Neural progenitor cell (in vitro differentiated cells): ENCODE data around the gene EZR. TPM values are rescaled to one million over a fixed set of nuclear protein-coding genes. Genes with fewer than 3 reads are reported as not detected.

Experiments
- DNase-seq: peaks from one replicate; pipeline ENCODE4 v3.0.0-alpha.2; 2016; ENCODE audit warnings: low spot score
- H2AFZ ChIP-seq: fragments of 200-600 bp; sonication (generic); replicated peaks from 2 replicates; pipeline ENCODE4 v1.6.1; 2016; ENCODE audit warnings: antibody characterized with exemption
- H3F3A ChIP-seq: fragments of 200-600 bp; sonication (generic); 2 replicates; pipeline ENCODE4 v1.6.1; 2016; ENCODE audit warnings: antibody characterized with exemption, low read depth
- H3K27ac ChIP-seq: fragments of 200-600 bp; sonication (generic); 2 replicates; pipeline ENCODE4 v1.5.1; 2016; ENCODE audit warnings: mild to moderate bottlenecking
- H3K27me3 ChIP-seq: fragments of 200-600 bp; sonication (generic); 2 replicates; pipeline ENCODE4 v1.6.1; 2016; ENCODE audit warnings: mild to moderate bottlenecking, moderate library complexity
- H3K36me3 ChIP-seq: fragments of 200-600 bp; sonication (generic); 2 replicates; pipeline ENCODE4 v1.5.1; 2016
- H3K4me1 ChIP-seq: fragments of 200-600 bp; sonication (generic); 2 replicates; pipeline ENCODE4 v1.6.1; 2016; ENCODE audit warnings: mixed run types
- H3K4me2 ChIP-seq: fragments of 200-600 bp; sonication (generic); 2 replicates; pipeline ENCODE4 v1.6.1; 2016
- H3K4me3 ChIP-seq: fragments of 200-600 bp; sonication (generic); 2 replicates; pipeline ENCODE4 v1.5.1; 2016
- H3K79me2 ChIP-seq: fragments of 200-600 bp; sonication (generic); 2 replicates; pipeline ENCODE4 v1.6.1; 2016; ENCODE audit warnings: low read depth
- H3K9ac ChIP-seq: fragments of 200-600 bp; sonication (generic); 2 replicates; pipeline ENCODE4 v1.6.1; 2016
- H3K9me3 ChIP-seq: fragments of 200-600 bp; sonication (generic); 2 replicates; pipeline ENCODE4 v1.5.1; 2016; ENCODE audit warnings: low read depth
- H4K20me1 ChIP-seq: fragments of 200-600 bp; sonication (generic); 2 replicates; pipeline ENCODE4 v1.6.1; 2016; ENCODE audit warnings: low read depth
- H3K27ac Mint-ChIP-seq: 3 replicates; pipeline ENCODE4 v1.8.0; 2021; ENCODE audit warnings: mixed read lengths
- H3K27me3 Mint-ChIP-seq: 2 replicates; pipeline ENCODE4 v1.8.0; 2022; ENCODE audit warnings: low read depth, mild to moderate bottlenecking, inconsistent platforms, moderate library complexity, mixed read lengths; ENCODE audit not compliant: insufficient read depth
- H3K36me3 Mint-ChIP-seq: 3 replicates; pipeline ENCODE4 v1.8.0; 2021; ENCODE audit warnings: mixed read lengths
- H3K4me1 Mint-ChIP-seq: 3 replicates; pipeline ENCODE4 v1.8.0; 2021; ENCODE audit warnings: mixed read lengths
- H3K4me3 Mint-ChIP-seq: 3 replicates; pipeline ENCODE4 v1.8.0; 2021; ENCODE audit warnings: mild to moderate bottlenecking, moderate library complexity, mixed read lengths
- H3K9me3 Mint-ChIP-seq: 3 replicates; pipeline ENCODE4 v1.8.0; 2020; ENCODE audit warnings: mixed read lengths
- EZH2 ChIP-seq: fragments of 200-600 bp; sonication (generic); IDR thresholded peaks from 2 replicates; pipeline ENCODE4 v1.6.1; 2017; ENCODE audit warnings: antibody characterized with exemption, mild to moderate bottlenecking, moderate library complexity
- EZH2phosphoT487 ChIP-seq: fragments of 200-600 bp; sonication (generic); IDR thresholded peaks from 2 replicates; pipeline ENCODE4 v1.6.1; 2017; ENCODE audit warnings: antibody characterized with exemption
- total RNA-seq: library from RNA; depleted of rRNA; stranded (reverse); fragments of >200 nt; gene quantifications from 2 replicates; pipeline ENCODE4 v1.2.3, GENCODE V29; 2015; ENCODE audit warnings: low replicate concordance
- TF ChIP-seq, protein P1 (sequence below): fragments of 200-600 bp; sonication (generic); IDR thresholded peaks from 2 replicates; pipeline ENCODE4 v1.5.1; 2017; ENCODE audit warnings: antibody characterized with exemption, mild to moderate bottlenecking

The EZR gene
- total RNA-seq, 1 donor from 2014 or later = 52.0 TPM

DNA sequence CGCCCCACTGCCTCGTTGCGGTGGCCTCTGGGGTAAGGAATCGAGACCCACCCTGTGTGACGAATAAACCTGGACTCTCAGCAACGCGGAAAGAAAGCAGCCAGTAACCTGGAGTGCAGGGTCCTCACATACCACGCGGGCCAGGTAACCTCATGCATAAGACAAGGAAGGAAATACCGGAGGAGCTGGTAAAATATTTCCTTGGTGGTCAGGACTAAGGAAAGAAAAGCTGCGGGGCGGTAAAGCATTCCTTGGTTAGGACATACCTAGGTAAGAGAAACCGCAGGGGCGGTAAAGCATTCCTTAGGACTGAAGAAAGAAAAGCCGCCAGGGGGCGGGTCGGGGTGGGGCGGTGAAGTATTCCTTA lies 88.6 kb downstream of the EZR start:
- Mint-ChIP-seq H3K27ac (no peak overlapping the region), H3K4me3 (no peak overlapping the region), H3K4me1 (no peaks in the 10 kb centered on the region), H3K27me3 (peaks cover 3% of the 10 kb centered on the region), H3K9me3 (peaks cover 16% of the 10 kb centered on the region), H3K36me3 (peaks cover 2% of the 10 kb centered on the region)
- no peaks in the 10 kb centered on the region for H3K36me3 ChIP-seq
- no peak overlapping the region for H3K9ac ChIP-seq
- no peak overlapping the region for H3K27ac ChIP-seq
- no peaks in the 10 kb centered on the region for H3K27me3 ChIP-seq
- no peaks in the 10 kb centered on the region for H3K9me3 ChIP-seq
- H4K20me1 ChIP-seq = no peaks in the 10 kb centered on the region
- H3K4me3 ChIP-seq = peak overlapping the region; percentile 42
- peaks cover 4% of the 10 kb centered on the region for H3K4me1 ChIP-seq
- H3F3A ChIP-seq = peaks cover 4% of the 10 kb centered on the region
- TF ChIP-seq EZH2phosphoT487 (no peak), EZH2 (no peak)
- TF ChIP-seq, protein P1, sequence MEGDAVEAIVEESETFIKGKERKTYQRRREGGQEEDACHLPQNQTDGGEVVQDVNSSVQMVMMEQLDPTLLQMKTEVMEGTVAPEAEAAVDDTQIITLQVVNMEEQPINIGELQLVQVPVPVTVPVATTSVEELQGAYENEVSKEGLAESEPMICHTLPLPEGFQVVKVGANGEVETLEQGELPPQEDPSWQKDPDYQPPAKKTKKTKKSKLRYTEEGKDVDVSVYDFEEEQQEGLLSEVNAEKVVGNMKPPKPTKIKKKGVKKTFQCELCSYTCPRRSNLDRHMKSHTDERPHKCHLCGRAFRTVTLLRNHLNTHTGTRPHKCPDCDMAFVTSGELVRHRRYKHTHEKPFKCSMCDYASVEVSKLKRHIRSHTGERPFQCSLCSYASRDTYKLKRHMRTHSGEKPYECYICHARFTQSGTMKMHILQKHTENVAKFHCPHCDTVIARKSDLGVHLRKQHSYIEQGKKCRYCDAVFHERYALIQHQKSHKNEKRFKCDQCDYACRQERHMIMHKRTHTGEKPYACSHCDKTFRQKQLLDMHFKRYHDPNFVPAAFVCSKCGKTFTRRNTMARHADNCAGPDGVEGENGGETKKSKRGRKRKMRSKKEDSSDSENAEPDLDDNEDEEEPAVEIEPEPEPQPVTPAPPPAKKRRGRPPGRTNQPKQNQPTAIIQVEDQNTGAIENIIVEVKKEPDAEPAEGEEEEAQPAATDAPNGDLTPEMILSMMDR = peak; percentile 46
- H2AFZ ChIP-seq = peak overlapping the region; percentile 84
- no peaks in the 10 kb centered on the region for H3K79me2 ChIP-seq
- H3K4me2 ChIP-seq = peak overlapping the region; percentile 77
- peak; percentile 77 for DNase-seq

DNA sequence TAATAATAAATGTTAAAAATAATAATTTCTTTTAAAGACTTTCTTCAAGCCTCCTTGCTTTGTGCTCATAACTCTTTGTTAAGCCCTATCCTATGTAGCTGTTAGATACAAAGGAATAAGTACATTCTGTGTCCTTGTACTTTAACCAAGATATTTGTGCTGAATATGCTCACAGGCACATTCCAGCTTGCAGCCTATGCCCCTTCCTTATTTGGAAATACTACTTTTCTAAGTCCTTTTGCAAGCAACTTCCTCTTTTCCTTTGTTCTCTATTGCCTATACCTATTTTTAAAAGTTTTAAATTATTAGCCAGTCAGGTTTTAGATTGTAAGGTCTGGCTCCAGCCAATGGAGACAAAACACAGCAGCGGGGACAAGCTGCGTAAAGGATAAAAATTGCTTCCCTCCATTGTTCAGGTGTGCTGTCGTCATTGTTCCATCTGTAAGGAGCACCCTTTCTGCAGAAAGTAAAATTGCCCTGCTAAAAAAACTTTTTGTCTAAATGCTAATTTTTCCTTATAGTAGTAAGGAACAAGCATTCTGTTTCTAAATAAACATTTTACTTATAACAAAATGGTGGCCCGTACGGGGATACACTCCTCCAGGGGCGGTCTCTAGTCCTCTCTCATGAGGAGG lies 89.1 kb downstream of the EZR start:
- no peak overlapping the region for H3K27ac ChIP-seq

DNA sequence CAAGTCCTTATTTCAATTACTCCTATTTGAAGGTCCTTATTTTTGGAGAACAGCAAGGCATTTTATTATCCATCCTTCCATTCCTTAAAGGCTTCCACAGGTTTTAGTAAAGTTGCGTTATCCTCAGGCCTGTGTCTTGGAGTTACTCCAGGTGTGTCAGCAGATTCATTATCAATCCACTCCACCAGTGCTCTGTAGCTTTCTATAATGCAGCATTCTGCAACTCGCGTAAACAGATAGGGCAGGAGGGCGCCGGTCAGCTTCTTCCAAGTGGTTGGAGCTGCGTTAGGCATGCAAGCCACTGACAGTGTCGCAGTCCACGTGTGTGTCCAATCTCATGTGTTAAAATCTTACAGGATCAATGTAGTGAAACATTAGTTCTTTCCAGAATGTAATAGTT lies 93.5 kb downstream of the EZR start:
- no peak for TF ChIP-seq EZH2
- no peak for TF ChIP-seq EZH2phosphoT487
- TF ChIP-seq, protein P1 = no peak
- H3K4me3 Mint-ChIP-seq = no peak overlapping the region
- no peaks in the 10 kb centered on the region for H4K20me1 ChIP-seq
- DNase-seq = no peak
- H2AFZ ChIP-seq = no peak overlapping the region
- H3K27me3 Mint-ChIP-seq = peaks cover 3% of the 10 kb centered on the region
- peaks cover 5% of the 10 kb centered on the region for H3K4me1 ChIP-seq
- peaks cover 4% of the 10 kb centered on the region for H3F3A ChIP-seq
- H3K27ac ChIP-seq = no peak overlapping the region
- H3K4me2 ChIP-seq = no peak overlapping the region
- H3K36me3 Mint-ChIP-seq = peaks cover 1% of the 10 kb centered on the region
- H3K27ac Mint-ChIP-seq = no peak overlapping the region
- no peaks in the 10 kb centered on the region for H3K36me3 ChIP-seq
- H3K4me1 Mint-ChIP-seq = no peaks in the 10 kb centered on the region
- no peaks in the 10 kb centered on the region for H3K27me3 ChIP-seq
- no peaks in the 10 kb centered on the region for H3K9me3 ChIP-seq
- no peaks in the 10 kb centered on the region for H3K79me2 ChIP-seq
- H3K9ac ChIP-seq = no peak overlapping the region
- peaks cover 12% of the 10 kb centered on the region for H3K9me3 Mint-ChIP-seq
- H3K4me3 ChIP-seq = no peak overlapping the region

More for the DNA sequence above, 89.1 kb downstream of the EZR start:
- H3K9me3 Mint-ChIP-seq = peaks cover 16% of the 10 kb centered on the region
- Histone ChIP-seq H3K4me1 (peaks cover 4% of the 10 kb centered on the region), H2AFZ (peak overlapping the region; percentile 84), H3K4me3 (peak overlapping the region; percentile 42), H3F3A (peaks cover 4% of the 10 kb centered on the region), H3K36me3 (no peaks in the 10 kb centered on the region), H3K4me2 (peak overlapping the region; percentile 77), H4K20me1 (no peaks in the 10 kb centered on the region), H3K9me3 (no peaks in the 10 kb centered on the region), H3K27me3 (no peaks in the 10 kb centered on the region), H3K79me2 (no peaks in the 10 kb centered on the region), H3K9ac (no peak overlapping the region)
- DNase-seq = no peak
- no peak overlapping the region for H3K27ac Mint-ChIP-seq
- H3K4me3 Mint-ChIP-seq = no peak overlapping the region
- H3K4me1 Mint-ChIP-seq = no peaks in the 10 kb centered on the region
- TF ChIP-seq EZH2 (no peak), EZH2phosphoT487 (no peak)
- TF ChIP-seq, protein P1 = no peak
- peaks cover 3% of the 10 kb centered on the region for H3K27me3 Mint-ChIP-seq
- peaks cover 2% of the 10 kb centered on the region for H3K36me3 Mint-ChIP-seq
